Karpas-422 (cell line): ENCODE data around the gene TMEM179B. TPM values are rescaled to one million over a fixed set of nuclear protein-coding genes. Genes with fewer than 3 reads are reported as not detected.
A peak's percentile ranks its signal among the peaks of the same experiment; 100 is the strongest.

ENCODE experiments used
- DNase-seq: peaks from one replicate; pipeline ENCODE4 v3.0.0-alpha.2; 2015
- H2AFZ ChIP-seq: fragments of 200-600 bp; sonication (generic); 2 replicates; pipeline ENCODE4 v1.6.1; 2014; ENCODE audit warnings: antibody characterized with exemption, low read length, mixed read lengths
- H3K27ac ChIP-seq: fragments of 200-600 bp; sonication (generic); 2 replicates; pipeline ENCODE4 v1.5.1; 2014; ENCODE audit warnings: mild to moderate bottlenecking, low read length, moderate library complexity
- H3K27me3 ChIP-seq: fragments of 200-600 bp; sonication (generic); 2 replicates; pipeline ENCODE4 v1.6.1; 2014; ENCODE audit warnings: low read length, mixed read lengths
- H3K36me3 ChIP-seq: fragments of 200-600 bp; sonication (generic); 2 replicates; pipeline ENCODE4 v1.6.1; 2014; ENCODE audit warnings: low read length, mixed read lengths; ENCODE audit not compliant: insufficient read depth
- H3K4me1 ChIP-seq: fragments of 200-600 bp; sonication (generic); 2 replicates; pipeline ENCODE4 v1.6.1; 2014; ENCODE audit warnings: mild to moderate bottlenecking, low read length, mixed read lengths
- H3K4me2 ChIP-seq: fragments of 200-600 bp; sonication (generic); 2 replicates; pipeline ENCODE4 v1.6.1; 2014; ENCODE audit warnings: low read length, low read depth, mild to moderate bottlenecking; ENCODE audit not compliant: poor library complexity, severe bottlenecking
- H3K4me3 ChIP-seq: fragments of 200-600 bp; sonication (generic); 2 replicates; pipeline ENCODE4 v1.5.1; 2014; ENCODE audit warnings: mild to moderate bottlenecking, antibody characterized with exemption, low read length, mixed read lengths
- H3K79me2 ChIP-seq: fragments of 200-600 bp; sonication (generic); 2 replicates; pipeline ENCODE4 v1.6.1; 2014; ENCODE audit warnings: mild to moderate bottlenecking, low read length, mixed read lengths
- H3K9ac ChIP-seq: fragments of 200-600 bp; sonication (generic); 2 replicates; pipeline ENCODE4 v1.6.0; 2014; ENCODE audit warnings: low read length
- H3K9me2 ChIP-seq: fragments of 200-600 bp; sonication (generic), shearing (Covaris generic); replicated peaks from 2 replicates; pipeline ENCODE4 v1.6.0; 2014; ENCODE audit warnings: mild to moderate bottlenecking, low read length, moderate library complexity; ENCODE audit not compliant: insufficient read depth
- H3K9me3 ChIP-seq: fragments of 300-700, 200-600 bp; sonication (generic); 2 replicates; pipeline ENCODE4 v1.6.1; 2014; ENCODE audit warnings: low read length, mixed read lengths
- H4K20me1 ChIP-seq: fragments of 200-600 bp; sonication (generic); 2 replicates; pipeline ENCODE4 v1.6.1; 2014; ENCODE audit warnings: mild to moderate bottlenecking, antibody characterized with exemption, low read length, low read depth; ENCODE audit not compliant: insufficient read depth
- total RNA-seq: library from RNA; depleted of rRNA; stranded (reverse); fragments of >200 nt; shearing (Covaris generic); gene quantifications from 2 replicates; pipeline ENCODE4 v1.2.3, GENCODE V29; 2014; ENCODE audit warnings: low replicate concordance

TMEM179B gene
- total RNA-seq, 1 experiment from 2014 or later = 80.4 TPM

- H3K9me3 ChIP-seq = no peaks in the 10 kb centered on the region
- H3K4me1 ChIP-seq = peaks cover 8% of the 10 kb centered on the region
- no peak overlapping the region for H3K9ac ChIP-seq
- H2AFZ ChIP-seq = no peak overlapping the region
- H3K4me3 ChIP-seq = no peak overlapping the region
- H3K27me3 ChIP-seq = no peaks in the 10 kb centered on the region
- H3K27ac ChIP-seq = no peak overlapping the region
- no peaks in the 10 kb centered on the region for H4K20me1 ChIP-seq
- DNase-seq = no peak
- peaks cover 37% of the 10 kb centered on the region; the same call in 1 of the 2 replicates for H3K36me3 ChIP-seq
- peaks cover 4% of the 10 kb centered on the region; the same call in 1 of the 2 replicates for H3K79me2 ChIP-seq
- no peaks in the 10 kb centered on the region for H3K9me2 ChIP-seq
- H3K4me2 ChIP-seq = no peak overlapping the region
These were observed 9.1 kb downstream of the TMEM179B start for GRCh38 chr11:62796281-62796680.

GRCh38 chr11:62799486-62799885 is 12.3 kb downstream of the TMEM179B start:
- no peak for DNase-seq
- no peak overlapping the region for H3K4me3 ChIP-seq
- H3K9ac ChIP-seq = no peak overlapping the region
- no peaks in the 10 kb centered on the region for H3K27me3 ChIP-seq
- no peak overlapping the region for H3K4me2 ChIP-seq
- no peaks in the 10 kb centered on the region for H3K9me2 ChIP-seq
- peaks cover 13% of the 10 kb centered on the region for H3K79me2 ChIP-seq
- peaks cover 43% of the 10 kb centered on the region; the same call in 1 of the 2 replicates for H3K36me3 ChIP-seq
- no peaks in the 10 kb centered on the region for H3K9me3 ChIP-seq
- H4K20me1 ChIP-seq = peaks cover 12% of the 10 kb centered on the region
- H3K27ac ChIP-seq = no peak overlapping the region
- H3K4me1 ChIP-seq = peaks cover 12% of the 10 kb centered on the region
- H2AFZ ChIP-seq = no peak overlapping the region

- H3K36me3 ChIP-seq = peaks cover 32% of the 10 kb centered on the region; the same call in 1 of the 2 replicates
- peaks cover 16% of the 10 kb centered on the region for H4K20me1 ChIP-seq
- no peak overlapping the region for H2AFZ ChIP-seq
- no peaks in the 10 kb centered on the region for H3K9me2 ChIP-seq
- H3K79me2 ChIP-seq = peaks cover 19% of the 10 kb centered on the region
- H3K4me3 ChIP-seq = no peak overlapping the region
- no peak overlapping the region for H3K9ac ChIP-seq
- H3K4me1 ChIP-seq = peaks cover 14% of the 10 kb centered on the region
- H3K27me3 ChIP-seq = no peaks in the 10 kb centered on the region
- no peak overlapping the region for H3K4me2 ChIP-seq
- H3K9me3 ChIP-seq = no peaks in the 10 kb centered on the region
- H3K27ac ChIP-seq = no peak overlapping the region
- DNase-seq = no peak
These were observed 13.9 kb downstream of the TMEM179B start for GRCh38 chr11:62801071-62801470.

- Histone ChIP-seq H3K9ac (peak overlapping the region; percentile 90), H4K20me1 (peaks cover 16% of the 10 kb centered on the region), H3K9me3 (no peaks in the 10 kb centered on the region), H3K36me3 (peaks cover 23% of the 10 kb centered on the region; the same call in 1 of the 2 replicates), H3K27ac (no peak overlapping the region), H2AFZ (no peak overlapping the region), H3K79me2 (peaks cover 19% of the 10 kb centered on the region), H3K9me2 (no peaks in the 10 kb centered on the region), H3K4me1 (peaks cover 33% of the 10 kb centered on the region), H3K4me2 (peak overlapping the region; percentile 92), H3K27me3 (no peaks in the 10 kb centered on the region), H3K4me3 (peak overlapping the region; percentile 95)
- no peak for DNase-seq
These were observed 17.3 kb downstream of the TMEM179B start for GRCh38 chr11:62804310-62805075.

GRCh38 chr11:62805076-62805892 is 18.1 kb downstream of the TMEM179B start, which contains the start of gene NXF1:
Gene NXF1, minus strand, starts transcription at chr11:62805440. Its CDS starts 84 bp downstream, at chr11:62805356.
- Histone ChIP-seq H3K9ac (peak within 1 kb of the TSS; percentile 90), H3K9me2 (no peaks in the 10 kb centered on the region), H3K4me3 (peak within 1 kb of the TSS; percentile 95), H4K20me1 (peaks cover 16% of the 10 kb centered on the region), H3K27ac (peak within 1 kb of the TSS; percentile 82), H3K36me3 (peaks cover 23% of the 10 kb centered on the region; the same call in 1 of the 2 replicates), H3K27me3 (no peaks in the 10 kb centered on the region), H2AFZ (peak within 1 kb of the TSS; percentile 79), H3K9me3 (no peaks in the 10 kb centered on the region), H3K4me1 (peaks cover 33% of the 10 kb centered on the region), H3K4me2 (peak within 1 kb of the TSS; percentile 96), H3K79me2 (peaks cover 19% of the 10 kb centered on the region)
- peak; percentile 98 for DNase-seq

- H2AFZ ChIP-seq = peak overlapping the region; percentile 79; the same call in 1 of the 2 replicates
- peaks cover 23% of the 10 kb centered on the region; the same call in 1 of the 2 replicates for H3K36me3 ChIP-seq
- no peaks in the 10 kb centered on the region for H3K27me3 ChIP-seq
- peak; percentile 77 for DNase-seq
- H3K79me2 ChIP-seq = peaks cover 19% of the 10 kb centered on the region
- peaks cover 16% of the 10 kb centered on the region for H4K20me1 ChIP-seq
- H3K9me3 ChIP-seq = no peaks in the 10 kb centered on the region
- no peaks in the 10 kb centered on the region for H3K9me2 ChIP-seq
- H3K9ac ChIP-seq = peak overlapping the region; percentile 90
- peak overlapping the region; percentile 95 for H3K4me3 ChIP-seq
- peak overlapping the region; percentile 96 for H3K4me2 ChIP-seq
- peaks cover 33% of the 10 kb centered on the region for H3K4me1 ChIP-seq
- peak overlapping the region; percentile 82 for H3K27ac ChIP-seq
These were observed 18.8 kb downstream of the TMEM179B start for GRCh38 chr11:62805961-62806441.

- Histone ChIP-seq H3K27ac (peak overlapping the region; percentile 82), H2AFZ (0 out of 2 replicates have a peak overlapping the region, but pooled peaks have one; percentile 6), H3K36me3 (peaks cover 17% of the 10 kb centered on the region; the same call in 1 of the 2 replicates), H3K27me3 (no peaks in the 10 kb centered on the region), H3K79me2 (peaks cover 19% of the 10 kb centered on the region), H3K9me3 (no peaks in the 10 kb centered on the region), H3K9me2 (no peaks in the 10 kb centered on the region), H4K20me1 (peaks cover 16% of the 10 kb centered on the region), H3K9ac (peak overlapping the region; percentile 90), H3K4me2 (peak overlapping the region; percentile 96), H3K4me1 (peaks cover 33% of the 10 kb centered on the region), H3K4me3 (peak overlapping the region; percentile 95)
- DNase-seq = peak; percentile 56
These were observed 19.5 kb downstream of the TMEM179B start for GRCh38 chr11:62806611-62807121.
